Ovary (tissue), 9 donors: ENCODE measurements around the gene LAMA2. TPM values are rescaled to one million over a fixed set of nuclear protein-coding genes. Genes with fewer than 3 reads are reported as not detected.

Experiments
- DNase-seq, 5 donors: peaks; one replicate each; pipeline ENCODE4 v3.0.0-alpha.2; 2019 to 2020
- H3K27ac ChIP-seq, 2 donors: fragments of 200-600 bp; one replicate each; pipeline versions ENCODE4 v1.5.1 to v1.8.0; 2019 to 2022
- H3K27me3 ChIP-seq: fragments of 200-600 bp; one replicate; pipeline ENCODE4 v1.8.0; 2022
- H3K36me3 ChIP-seq: fragments of 200-600 bp; sonication (generic); one replicate; pipeline ENCODE4 v1.5.1; 2019
- H3K4me1 ChIP-seq: one replicate; pipeline ENCODE4 v1.8.1; 2013; ENCODE audit warnings: mild to moderate bottlenecking, moderate library complexity; ENCODE audit not compliant: insufficient read depth
- H3K4me3 ChIP-seq: fragments of 200-600 bp; sonication (generic); one replicate; pipeline ENCODE4 v1.5.1; 2017
- H3K9me3 ChIP-seq, 2 donors: fragments of 200-600 bp in 1 of 2; sonication (generic) in 1 of 2; one replicate each; pipeline versions ENCODE4 v1.5.1 to v1.8.1; 2013 to 2019; ENCODE audit warnings: mild to moderate bottlenecking in 1 of 2, moderate library complexity in 1 of 2
- CTCF ChIP-seq, 3 donors: fragments of 450-650 bp in 2 of 3; fragments of 200-600 bp in 1 of 3; IDR thresholded peaks; one replicate each; pipeline versions ENCODE4 v1.5.1 to v1.8.0; 2016 to 2022; ENCODE audit warnings: antibody characterized with exemption in 3 of 3, mild to moderate bottlenecking in 1 of 3
- EP300 ChIP-seq: sonication (generic); formaldehyde crosslinking; IDR thresholded peaks from one replicate; pipeline ENCODE4 v1.6.1; 2017; ENCODE audit warnings: antibody characterized with exemption
- POLR2A ChIP-seq: fragments of 450-650 bp; IDR thresholded peaks from one replicate; pipeline ENCODE4 v1.6.1; 2017; ENCODE audit warnings: antibody characterized with exemption, mild to moderate bottlenecking, moderate library complexity
- WGBS, 3 donors: extraction: QIAGEN DNeasy Blood & Tissue Kit in 1 of 3; methylation state at CpG; one replicate each; pipeline versions ENCODE4 v1.1.5 to v1.1.7; 2013 to 2017; 5-methylcytosine and 5-hydroxymethylcytosine counted together
- intact Hi-C, 4 donors: fragments of 100-400 bp; cut with DNase I; formaldehyde crosslinking; loops; one replicate each; pipeline versions ENCODE4 v1.11.0 to v1.15.1; 2022 to 2023
- polyA plus RNA-seq, 2 donors: library from polyadenylated mRNA; stranded (reverse); fragments of 200-250 nt in 1 of 2; fragments of 350-450 nt in 1 of 2; fragmentation: Illumina TruSeq in 1 of 2; extraction: RNeasy Lipid Tissue Mini Kit (QIAGEN cat#74804) in 1 of 2; gene quantifications; one replicate each; pipeline ENCODE4 v1.2.3, GENCODE V29; 2013 to 2014
- total RNA-seq, 7 donors: library from RNA; depleted of rRNA in 2 of 7; stranded (reverse); fragments of >200 nt in 2 of 7; fragmentation: NEBNext Ultra II Directional in 3 of 7; extraction: Animal tissue kit (Norgen Biotek cat#: 25700) in 3 of 7; gene quantifications; one replicate each; pipeline versions ENCODE4 v1.1.0 to v1.2.4, GENCODE V29; 2016 to 2023
- donor health status: DM: no; HTN: no; CAD: no; lungs with moderate emphysema.
- donor health status: DM: no; HTN: no; CAD: no.
- donor health status: Bipolar disorder and iron deficiency.
- donor health status: DM: yes; HTN: yes; CAD: no.
- donor health status: DM: no; HTN: no; CAD: no.
- donor health status: DM: yes; HTN: yes; CAD: no.

The LAMA2 gene
- total and polyA plus RNA-seq, 9 donors, result 42.5 to 226 (median 121) TPM

- Histone ChIP-seq H3K36me3 (no peaks in the 10 kb centered on the region), H3K9me3 (no peaks in the 10 kb centered on the region), H3K4me3 (no peak overlapping the region), H3K27me3 (no peaks in the 10 kb centered on the region), H3K4me1 (no peaks in the 10 kb centered on the region), H3K27ac (no peak overlapping the region)
- intact Hi-C loops, result no loop called here
- 51 to 77% (median 72%) methylated on average over 3 of the region's 3 CpGs for WGBS, 3 donors
- no peak for DNase-seq
- no peak for TF ChIP-seq EP300
- no peak for TF ChIP-seq CTCF (IDR thresholded peaks at IDR 0.05)
- no peak for TF ChIP-seq POLR2A
Observed at GRCh38 chr6:129179283-129179682, 296.3 kb downstream of the LAMA2 start.

DNA sequence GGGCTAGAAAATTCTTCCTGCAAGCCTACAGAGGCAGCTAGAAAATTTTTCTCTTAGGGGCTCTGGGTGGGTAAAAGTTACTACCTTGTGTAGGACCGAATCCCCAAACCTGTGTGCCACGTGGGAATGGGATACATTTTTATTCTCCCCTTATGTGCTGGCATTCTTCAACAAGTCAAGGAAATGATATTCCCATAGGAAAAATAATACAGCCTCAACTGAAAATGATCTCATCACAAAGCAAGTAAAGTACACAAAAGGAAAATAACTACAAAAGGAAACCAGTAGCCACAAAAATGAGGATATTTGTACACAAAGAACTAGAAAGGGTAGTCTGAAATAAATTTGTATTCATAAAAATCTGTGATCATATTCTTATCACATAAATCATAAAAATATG is 298.1 kb downstream of the LAMA2 start:
- Histone ChIP-seq H3K27me3 (no peaks in the 10 kb centered on the region), H3K4me1 (no peaks in the 10 kb centered on the region), H3K4me3 (no peak overlapping the region), H3K9me3 (no peaks in the 10 kb centered on the region), H3K27ac (no peak overlapping the region), H3K36me3 (no peaks in the 10 kb centered on the region)
- DNase-seq, result no peak
- no peak for TF ChIP-seq POLR2A
- TF ChIP-seq CTCF (IDR thresholded peaks at IDR 0.05), result no peak
- TF ChIP-seq EP300, result no peak
- intact Hi-C loops, result no loop called here
- WGBS, 3 donors, result 47 to 59% (median 51%) methylated on average over 2 of the region's 2 CpGs

DNA sequence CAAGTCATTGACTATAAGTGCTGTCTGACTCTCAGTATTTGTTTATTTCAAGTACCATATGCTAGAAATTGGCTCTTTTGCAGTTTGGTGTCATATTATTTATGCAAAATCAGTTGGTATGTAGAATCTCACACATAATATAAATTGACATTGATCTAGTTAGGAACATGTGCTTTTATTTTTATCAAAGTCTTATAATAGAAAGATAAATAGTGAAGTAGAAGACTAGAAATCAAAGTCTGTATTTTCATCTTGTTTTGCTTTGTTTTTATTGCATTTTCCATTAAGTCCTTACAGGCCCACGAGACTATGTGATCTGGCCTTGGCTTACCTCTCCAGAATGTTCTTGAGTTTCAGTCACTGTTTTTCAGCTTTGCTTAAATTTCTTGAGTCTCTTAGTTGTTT is 300.3 kb downstream of the LAMA2 start:
- Histone ChIP-seq H3K27me3 (no peaks in the 10 kb centered on the region), H3K36me3 (no peaks in the 10 kb centered on the region), H3K9me3 (no peaks in the 10 kb centered on the region), H3K27ac (no peak overlapping the region), H3K4me1 (no peaks in the 10 kb centered on the region), H3K4me3 (no peak overlapping the region)
- intact Hi-C loops, result no loop called here
- TF ChIP-seq CTCF (IDR thresholded peaks at IDR 0.05) (no peak), POLR2A (no peak), EP300 (no peak)
- DNase-seq, result no peak
- WGBS, 3 donors, result 28 to 49% (median 41%) methylated on average over 1 of the region's 1 CpG

GRCh38 chr6:129183681-129184301 is 300.9 kb downstream of the LAMA2 start:
- Histone ChIP-seq H3K9me3 (no peaks in the 10 kb centered on the region), H3K4me3 (no peak overlapping the region), H3K27me3 (no peaks in the 10 kb centered on the region), H3K27ac (no peak overlapping the region), H3K4me1 (no peaks in the 10 kb centered on the region), H3K36me3 (no peaks in the 10 kb centered on the region)
- intact Hi-C loops, result no loop called here
- TF ChIP-seq POLR2A (no peak), EP300 (no peak), CTCF (IDR thresholded peaks at IDR 0.05) (no peak)
- 87 to 91% (median 90%) methylated on average over 3 of the region's 3 CpGs for WGBS, 3 donors
- DNase-seq, result no peak
